ENCODE measurements around the gene DDAH1. TPM values are rescaled to one million over a fixed set of nuclear protein-coding genes. Genes with fewer than 3 reads are reported as not detected.
A peak's percentile ranks its signal among the peaks of the same experiment; 100 is the strongest.

The DDAH1 gene
- polyA plus RNA-seq, 1 donor: 50.0 TPM

- DNase-seq: no peak
These were observed 26.6 kb downstream of the DDAH1 start for GRCh38 chr1:85438353-85438752.

GRCh38 chr1:85437139-85437538 is 27.8 kb downstream of the DDAH1 start:
- no peak for DNase-seq

- DNase-seq: no peak
These were observed 31.9 kb downstream of the DDAH1 start for GRCh38 chr1:85433096-85433495.

- no peak for DNase-seq
These were observed 36.4 kb downstream of the DDAH1 start for GRCh38 chr1:85428471-85429089.

GRCh38 chr1:85427849-85428248 is 37.1 kb downstream of the DDAH1 start:
- DNase-seq: no peak

- no peak for DNase-seq
These were observed 37.6 kb downstream of the DDAH1 start for GRCh38 chr1:85427331-85427730.

GRCh38 chr1:85421179-85421578 is 43.8 kb downstream of the DDAH1 start:
- DNase-seq: no peak

GRCh38 chr1:85420199-85420598 is 44.8 kb downstream of the DDAH1 start:
- no peak for DNase-seq

GRCh38 chr1:85417876-85418275 is 47.1 kb downstream of the DDAH1 start:
- DNase-seq: no peak

- no peak for DNase-seq
These were observed 47.9 kb downstream of the DDAH1 start for GRCh38 chr1:85417017-85417416.

- DNase-seq: no peak
These were observed 51.8 kb downstream of the DDAH1 start for GRCh38 chr1:85413169-85413568.

- DNase-seq: no peak
These were observed 53.2 kb downstream of the DDAH1 start for GRCh38 chr1:85411567-85412305.

- DNase-seq: no peak
These were observed 55.4 kb downstream of the DDAH1 start for GRCh38 chr1:85409516-85409915.

GRCh38 chr1:85407746-85408377 is 57.1 kb downstream of the DDAH1 start:
- no peak for DNase-seq

- peak; percentile 86 for DNase-seq
These were observed 57.9 kb downstream of the DDAH1 start for GRCh38 chr1:85406887-85407533.

- DNase-seq: no peak
These were observed 58.9 kb downstream of the DDAH1 start for GRCh38 chr1:85406081-85406480.

GRCh38 chr1:85404408-85404807 is 60.6 kb downstream of the DDAH1 start:
- DNase-seq: peak; percentile 71

- DNase-seq: no peak
These were observed 66.4 kb downstream of the DDAH1 start for GRCh38 chr1:85398391-85399064.

- DNase-seq: no peak
These were observed 67.4 kb downstream of the DDAH1 start for GRCh38 chr1:85397490-85398032.

GRCh38 chr1:85396194-85396593 is 68.8 kb downstream of the DDAH1 start:
- DNase-seq: no peak

- DNase-seq: no peak
These were observed 70.8 kb downstream of the DDAH1 start for GRCh38 chr1:85394130-85394529.

- no peak for DNase-seq
These were observed 71.5 kb downstream of the DDAH1 start for GRCh38 chr1:85393490-85393889.

GRCh38 chr1:85388416-85388815 is 76.5 kb downstream of the DDAH1 start:
- DNase-seq: no peak
